DOHH2 (cell line): ENCODE measurements around the gene WDR33.
"Not testable (repeated sequence)": the region's sequence is repeated elsewhere in the genome, so short reads cannot be mapped to it uniquely, and the experiment has no call there.

Experiments used
- CTCF ChIP-seq: fragments of 200-600 bp; sonication (generic); IDR thresholded peaks from one replicate; pipeline ENCODE4 v1.5.1; 2014; ENCODE audit warnings: antibody characterized with exemption, mild to moderate bottlenecking, low read depth, low read length; ENCODE audit not compliant: poor library complexity, severe bottlenecking
- EZH2phosphoT487 ChIP-seq: fragments of 200-600 bp; sonication (generic); IDR thresholded peaks from 2 replicates; pipeline ENCODE4 v1.6.1; 2017; ENCODE audit warnings: borderline replicate concordance, mild to moderate bottlenecking, antibody characterized with exemption, low read length, moderate library complexity, mixed read lengths

- TF ChIP-seq CTCF, EZH2phosphoT487: not testable (repeated sequence)
Observed at GRCh38 chr2:127794901-127795300, 16.1 kb downstream of the WDR33 start.
